Parathyroid adenoma (tissue), 2 donors: ENCODE data around the gene ARHGAP15.

Source experiments
- H2AFZ ChIP-seq: fragments of 300-600 bp; sonication (generic); one replicate; pipeline ENCODE4 v1.7.0; 2017; ENCODE audit warnings: antibody characterized with exemption, mild to moderate bottlenecking
- H3K27ac ChIP-seq: fragments of 300-600 bp; sonication (generic); one replicate; pipeline ENCODE4 v1.7.0; 2017
- H3K27me3 ChIP-seq: fragments of 300-600 bp; sonication (generic); one replicate; pipeline ENCODE4 v1.7.0; 2017; ENCODE audit warnings: low read length; ENCODE audit not compliant: control insufficient read depth, insufficient read depth
- H3K36me3 ChIP-seq: fragments of 300-600 bp; sonication (generic); one replicate; pipeline ENCODE4 v1.7.0; 2017; ENCODE audit warnings: low read length; ENCODE audit not compliant: control insufficient read depth, insufficient read depth
- H3K4me1 ChIP-seq: fragments of 300-600 bp; sonication (generic); one replicate; pipeline ENCODE4 v1.7.0; 2017; ENCODE audit warnings: control low read depth
- H3K4me2 ChIP-seq: fragments of 300-600 bp; sonication (generic); one replicate; pipeline ENCODE4 v1.7.0; 2017; ENCODE audit warnings: low read length
- H3K4me3 ChIP-seq: fragments of 300-600 bp; sonication (generic); one replicate; pipeline ENCODE4 v1.7.0; 2017; ENCODE audit warnings: low read depth, low read length
- H3K79me2 ChIP-seq: fragments of 300-600 bp; sonication (generic); one replicate; pipeline ENCODE4 v1.7.0; 2017; ENCODE audit warnings: control low read depth
- H3K9ac ChIP-seq: fragments of 300-600 bp; sonication (generic); one replicate; pipeline ENCODE4 v1.7.0; 2017; ENCODE audit warnings: mild to moderate bottlenecking
- H3K9me3 ChIP-seq: fragments of 300-600 bp; sonication (generic); one replicate; pipeline ENCODE4 v1.7.0; 2017; ENCODE audit warnings: low read length; ENCODE audit not compliant: control insufficient read depth
- CTCF ChIP-seq: fragments of 300-600 bp; sonication (generic); IDR thresholded peaks from one replicate; pipeline ENCODE4 v1.7.0; 2017; ENCODE audit warnings: antibody characterized with exemption, mild to moderate bottlenecking
- donor health status: primary hyperparathyroidism.

The ARHGAP15 gene

GRCh38 chr2:143297182-143297581 lies 168.0 kb downstream of the ARHGAP15 start:
- H3K9me3 ChIP-seq: no peaks in the 10 kb centered on the region
- no peak overlapping the region for H3K9ac ChIP-seq
- no peak overlapping the region for H3K4me3 ChIP-seq
- H2AFZ ChIP-seq: no peak overlapping the region
- no peak overlapping the region for H3K4me2 ChIP-seq
- H3K27me3 ChIP-seq: no peaks in the 10 kb centered on the region
- H3K4me1 ChIP-seq: no peaks in the 10 kb centered on the region
- no peak for TF ChIP-seq CTCF
- no peaks in the 10 kb centered on the region for H3K36me3 ChIP-seq
- no peaks in the 10 kb centered on the region for H3K79me2 ChIP-seq
- no peak overlapping the region for H3K27ac ChIP-seq

- no peak overlapping the region for H3K27ac ChIP-seq
- H3K79me2 ChIP-seq: no peaks in the 10 kb centered on the region
- H3K27me3 ChIP-seq: no peaks in the 10 kb centered on the region
- H3K9me3 ChIP-seq: no peaks in the 10 kb centered on the region
- no peaks in the 10 kb centered on the region for H3K36me3 ChIP-seq
- no peak overlapping the region for H3K9ac ChIP-seq
- no peak overlapping the region for H3K4me2 ChIP-seq
- no peaks in the 10 kb centered on the region for H3K4me1 ChIP-seq
- no peak for TF ChIP-seq CTCF
- no peak overlapping the region for H2AFZ ChIP-seq
- H3K4me3 ChIP-seq: no peak overlapping the region
Observed at GRCh38 chr2:143300536-143300935, 171.3 kb downstream of the ARHGAP15 start.

- no peaks in the 10 kb centered on the region for H3K36me3 ChIP-seq
- TF ChIP-seq CTCF: no peak
- no peaks in the 10 kb centered on the region for H3K79me2 ChIP-seq
- no peak overlapping the region for H3K4me2 ChIP-seq
- H3K27me3 ChIP-seq: no peaks in the 10 kb centered on the region
- H2AFZ ChIP-seq: no peak overlapping the region
- no peak overlapping the region for H3K9ac ChIP-seq
- H3K9me3 ChIP-seq: no peaks in the 10 kb centered on the region
- H3K4me3 ChIP-seq: no peak overlapping the region
- no peak overlapping the region for H3K27ac ChIP-seq
- H3K4me1 ChIP-seq: no peaks in the 10 kb centered on the region
Observed at GRCh38 chr2:143311426-143311825, 182.2 kb downstream of the ARHGAP15 start.

GRCh38 chr2:143312441-143312840 lies 183.2 kb downstream of the ARHGAP15 start:
- Histone ChIP-seq H3K4me2 (no peak overlapping the region), H3K36me3 (no peaks in the 10 kb centered on the region), H3K4me1 (no peaks in the 10 kb centered on the region), H3K27ac (no peak overlapping the region), H3K4me3 (no peak overlapping the region), H3K9ac (no peak overlapping the region), H3K9me3 (no peaks in the 10 kb centered on the region), H3K27me3 (no peaks in the 10 kb centered on the region), H2AFZ (no peak overlapping the region), H3K79me2 (no peaks in the 10 kb centered on the region)
- TF ChIP-seq CTCF: no peak

- H3K4me3 ChIP-seq: no peak overlapping the region
- H2AFZ ChIP-seq: no peak overlapping the region
- no peaks in the 10 kb centered on the region for H3K27me3 ChIP-seq
- H3K79me2 ChIP-seq: no peaks in the 10 kb centered on the region
- H3K9me3 ChIP-seq: no peaks in the 10 kb centered on the region
- no peak overlapping the region for H3K9ac ChIP-seq
- H3K4me2 ChIP-seq: no peak overlapping the region
- no peak overlapping the region for H3K27ac ChIP-seq
- no peaks in the 10 kb centered on the region for H3K4me1 ChIP-seq
- no peak for TF ChIP-seq CTCF
- H3K36me3 ChIP-seq: no peaks in the 10 kb centered on the region
Observed at GRCh38 chr2:143313861-143314260, 184.6 kb downstream of the ARHGAP15 start.
